Nucleus accumbens (tissue), 56 donors: ENCODE data around the gene SLC50A1.
"Not testable (repeated sequence)": the region's sequence is repeated elsewhere in the genome, so short reads cannot be mapped to it uniquely, and the experiment has no call there.

Source experiments
- DNase-seq, 56 donors: peaks; one replicate each; lab custom pipeline; 2025; lab: John Stamatoyannopoulos, UW

SLC50A1 gene

GRCh38 chr1:155113450-155113980 lies 22.1 kb upstream of the SLC50A1 start:
- no peak for DNase-seq

- DNase-seq = no peak
Measured at GRCh38 chr1:155116113-155116764, 19.4 kb upstream of the SLC50A1 start.

- no peak for DNase-seq
Measured at GRCh38 chr1:155117610-155118009, 18.0 kb upstream of the SLC50A1 start.

GRCh38 chr1:155118090-155118489 lies 17.6 kb upstream of the SLC50A1 start:
- not testable (repeated sequence) for DNase-seq

- DNase-seq = no peak
Measured at GRCh38 chr1:155120253-155120652, 15.4 kb upstream of the SLC50A1 start.

GRCh38 chr1:155121249-155121648 lies 14.4 kb upstream of the SLC50A1 start:
- DNase-seq = no peak

GRCh38 chr1:155122308-155122707 lies 13.3 kb upstream of the SLC50A1 start:
- no peak for DNase-seq

GRCh38 chr1:155123801-155124200 lies 11.9 kb upstream of the SLC50A1 start:
- no peak for DNase-seq

GRCh38 chr1:155124503-155125463 lies 10.9 kb upstream of the SLC50A1 start:
- peak in 8 of 56 donors; percentile 3 to 32 (median 14) for DNase-seq

- DNase-seq = peak in 8 of 56 donors; percentile 13 to 47 (median 26)
Measured at GRCh38 chr1:155125511-155125945, 10.1 kb upstream of the SLC50A1 start.

GRCh38 chr1:155125946-155126555 lies 9.6 kb upstream of the SLC50A1 start:
- DNase-seq = peak in 54 of 56 donors; percentile 42 to 93 (median 77)

- peak in 49 of 56 donors; percentile 38 to 89 (median 78) for DNase-seq
Measured at GRCh38 chr1:155126556-155127104, 9.0 kb upstream of the SLC50A1 start.

GRCh38 chr1:155127105-155127966 lies 8.3 kb upstream of the SLC50A1 start, which contains the start of gene EFNA1:
EFNA1 (plus strand) TSS chr1:155127876; CDS start chr1:155127978, 102 bp downstream.
- DNase-seq = peak in 55 of 56 donors; percentile 54 to 95 (median 86)

- DNase-seq = peak in 2 of 56 donors; percentile 31 to 46
Measured at GRCh38 chr1:155127967-155128754, 7.5 kb upstream of the SLC50A1 start.

GRCh38 chr1:155128755-155129473 lies 6.7 kb upstream of the SLC50A1 start:
- peak in 47 of 56 donors; percentile 10 to 75 (median 45) for DNase-seq

- no peak for DNase-seq
Measured at GRCh38 chr1:155130272-155131006, 5.2 kb upstream of the SLC50A1 start.

GRCh38 chr1:155131285-155131684 lies 4.4 kb upstream of the SLC50A1 start:
- no peak for DNase-seq
